HT1080 (cell line): ENCODE measurements around the gene PDE2A. TPM values are rescaled to one million over a fixed set of nuclear protein-coding genes. Genes with fewer than 3 reads are reported as not detected.
A peak's percentile ranks its signal among the peaks of the same experiment; 100 is the strongest.

Experiments
- DNase-seq: peaks from one replicate; pipeline ENCODE4 v3.0.0-alpha.2; 2015; ENCODE audit warnings: low read depth
- total RNA-seq: library from RNA; depleted of rRNA; stranded (reverse); fragments of >200 nt; shearing (Covaris generic); gene quantifications from 2 replicates; pipeline ENCODE4 v1.2.3, GENCODE V29; 2014

Gene PDE2A
- total RNA-seq, 1 experiment from 2014 or later = 7.7 TPM

GRCh38 chr11:72591785-72592502 lies 82.3 kb downstream of the PDE2A start:
- DNase-seq = no peak

- no peak for DNase-seq
Observed at GRCh38 chr11:72591023-72591422, 83.2 kb downstream of the PDE2A start.

GRCh38 chr11:72589802-72590761 lies 84.1 kb downstream of the PDE2A start:
- peak; percentile 25 for DNase-seq

- no peak for DNase-seq
Observed at GRCh38 chr11:72588421-72589410, 85.5 kb downstream of the PDE2A start.

- no peak for DNase-seq
Observed at GRCh38 chr11:72587696-72588095, 86.5 kb downstream of the PDE2A start.

GRCh38 chr11:72586321-72587090 lies 87.7 kb downstream of the PDE2A start:
- DNase-seq = no peak

GRCh38 chr11:72585762-72586311 lies 88.4 kb downstream of the PDE2A start:
- DNase-seq = peak; percentile 57

GRCh38 chr11:72584939-72585597 lies 89.2 kb downstream of the PDE2A start:
- no peak for DNase-seq

GRCh38 chr11:72584293-72584938 lies 89.8 kb downstream of the PDE2A start:
- DNase-seq = no peak

- no peak for DNase-seq
Observed at GRCh38 chr11:72583616-72584292, 90.5 kb downstream of the PDE2A start.

GRCh38 chr11:72583177-72583553 lies 91.1 kb downstream of the PDE2A start:
- no peak for DNase-seq

- no peak for DNase-seq
Observed at GRCh38 chr11:72582206-72583176, 91.7 kb downstream of the PDE2A start.

GRCh38 chr11:72581067-72581466 lies 93.2 kb downstream of the PDE2A start:
- DNase-seq = no peak

- DNase-seq = no peak
Observed at GRCh38 chr11:72580642-72580950, 93.6 kb downstream of the PDE2A start.

- DNase-seq = no peak
Observed at GRCh38 chr11:72579816-72580641, 94.2 kb downstream of the PDE2A start.

GRCh38 chr11:72578991-72579815 lies 95.0 kb downstream of the PDE2A start:
- DNase-seq = no peak
